Measurements from ENCODE around the gene PPP1R8. TPM values are rescaled to one million over a fixed set of nuclear protein-coding genes. Genes with fewer than 3 reads are reported as not detected.

PPP1R8 gene
- total and polyA plus RNA-seq, 2 of the 8 experiments (the other 6 are each of a cell fraction or from before 2014, with no cell fraction given): 33.4 to 51.8 TPM

DNA sequence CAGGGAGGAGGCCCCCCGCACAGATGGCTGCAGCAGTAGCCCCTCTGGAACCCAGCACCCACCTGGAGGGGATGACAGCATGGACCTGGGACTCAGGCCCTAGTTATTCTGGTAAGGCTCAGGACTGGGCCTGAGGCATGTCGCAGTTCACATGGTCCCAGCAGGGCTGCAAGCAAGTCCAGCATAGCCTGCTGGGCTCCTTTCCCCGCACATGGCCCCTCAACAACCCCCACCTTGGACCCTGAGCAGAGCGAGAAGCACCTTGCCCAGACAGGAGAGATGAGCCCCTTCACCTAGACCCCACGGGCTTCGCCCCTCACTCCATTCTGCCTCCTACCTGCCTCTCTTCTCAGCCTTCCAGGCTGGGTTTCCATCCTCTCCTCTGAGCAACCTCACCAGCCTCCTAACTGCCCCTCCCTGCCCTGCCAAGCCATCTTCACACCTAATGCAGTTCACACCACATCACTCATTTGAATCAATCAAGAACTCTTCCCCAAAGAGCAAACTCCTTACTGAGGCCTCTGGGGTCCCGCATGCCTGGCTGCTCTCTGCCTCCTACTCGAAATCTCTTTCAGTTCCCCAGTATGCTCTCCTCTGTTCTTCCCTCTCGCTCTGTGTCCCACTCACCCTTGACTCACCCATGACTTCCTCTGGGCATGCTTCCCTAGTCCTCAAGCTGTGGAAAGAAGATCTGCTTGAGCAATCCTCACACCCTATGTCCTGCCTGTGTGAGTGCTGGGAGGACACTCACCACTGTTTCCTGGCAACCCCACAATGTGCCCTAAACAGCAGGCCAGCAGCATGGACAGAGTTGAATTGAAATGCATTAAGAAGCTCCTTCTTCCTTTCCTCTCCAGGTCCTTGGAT is 32.3 kb downstream of the PPP1R8 start (continued):
- no peak for TF ChIP-seq SIN3A (conservative IDR thresholded peaks at IDR 0.05 in 1 of 2, IDR thresholded peaks at IDR 0.05 in 1 of 2; ENCODE audit: low read depth in 1 of 2, low read length in 2 of 2)

Data from H1 (cell line).